HG03108 (cell line): ENCODE measurements around the gene ACSBG1.

ENCODE experiments used
- ATAC-seq: cut with Tn5 transposase; IDR thresholded peaks from one replicate; pipeline ENCODE4 v1.9.1; 2021; ENCODE audit warnings: moderate library complexity; ENCODE audit not compliant: unreplicated experiment

The ACSBG1 gene

GRCh38 chr15:78222745-78223395, 11.5 kb downstream of the ACSBG1 start:
- ATAC-seq, result no peak

GRCh38 chr15:78220713-78221112, 13.7 kb downstream of the ACSBG1 start:
- no peak for ATAC-seq

- no peak for ATAC-seq
Observed at GRCh38 chr15:78216276-78217104, 17.9 kb downstream of the ACSBG1 start.

GRCh38 chr15:78213956-78214355, 20.4 kb downstream of the ACSBG1 start:
- no peak for ATAC-seq

GRCh38 chr15:78213425-78213750, 21.0 kb downstream of the ACSBG1 start:
- ATAC-seq, result no peak

- no peak for ATAC-seq
Observed at GRCh38 chr15:78212546-78213424, 21.6 kb downstream of the ACSBG1 start.

GRCh38 chr15:78212008-78212407, 22.4 kb downstream of the ACSBG1 start:
- ATAC-seq, result no peak

- no peak for ATAC-seq
Observed at GRCh38 chr15:78211189-78211921, 23.0 kb downstream of the ACSBG1 start.

GRCh38 chr15:78210349-78210717, 24.0 kb downstream of the ACSBG1 start:
- no peak for ATAC-seq

- no peak for ATAC-seq
Observed at GRCh38 chr15:78209646-78210348, 24.6 kb downstream of the ACSBG1 start.

- no peak for ATAC-seq
Observed at GRCh38 chr15:78208887-78209645, 25.3 kb downstream of the ACSBG1 start.

GRCh38 chr15:78208341-78208844, 26.0 kb downstream of the ACSBG1 start:
- ATAC-seq, result no peak

- ATAC-seq, result no peak
Observed at GRCh38 chr15:78207641-78208340, 26.6 kb downstream of the ACSBG1 start.

GRCh38 chr15:78207110-78207458, 27.3 kb downstream of the ACSBG1 start:
- ATAC-seq, result no peak

GRCh38 chr15:78206326-78207109, 27.8 kb downstream of the ACSBG1 start:
- no peak for ATAC-seq

GRCh38 chr15:78205856-78206255, 28.5 kb downstream of the ACSBG1 start:
- ATAC-seq, result no peak

- ATAC-seq, result no peak
Observed at GRCh38 chr15:78205337-78205736, 29.0 kb downstream of the ACSBG1 start.
